ENCODE measurements around the gene LIN28A.
A peak's percentile ranks its signal among the peaks of the same experiment; 100 is the strongest.
"Not testable (repeated sequence)": the region's sequence is repeated elsewhere in the genome, so short reads cannot be mapped to it uniquely, and the experiment has no call there.

Gene LIN28A

GRCh38 chr1:26373281-26373680 lies 37.3 kb upstream of the LIN28A start:
- Histone ChIP-seq H2AFZ (ENCODE audit: low read depth, low read length) (no peak overlapping the region), H3K27me3 (ENCODE audit: control insufficient read depth in 1 of 2, insufficient read depth in 1 of 2, low read length in 2 of 2) (peaks cover 12 to 25% of the 10 kb centered on the region in 2 experiments), H4K91ac (ENCODE audit: low read length) (no peak overlapping the region), H2BK15ac (ENCODE audit: low read depth, poor library complexity, severe bottlenecking) (no peak overlapping the region), H4K8ac (ENCODE audit: low read length) (no peak overlapping the region), H2AK5ac (ENCODE audit: low read length, severe bottlenecking) (no peak overlapping the region), H2BK120ac (ENCODE audit: low read depth, low read length) (no peak overlapping the region), H3K23ac (ENCODE audit: low read length in 2 of 2) (no peak overlapping the region), H3K79me1 (replicated peaks; ENCODE audit: low read length, poor library complexity, severe bottlenecking) (no peaks in the 10 kb centered on the region), H3K9me3 (ENCODE audit: control insufficient read depth, low read length) (no peaks in the 10 kb centered on the region), H3K4me2 (ENCODE audit: low read length, poor library complexity, severe bottlenecking) (no peak overlapping the region), H3K36me3 (ENCODE audit: control insufficient read depth in 1 of 2, insufficient read depth in 2 of 2, low read depth in 1 of 2, low read length in 2 of 2) (no peaks in the 10 kb centered on the region), H3K4ac (ENCODE audit: low read depth in 1 of 2, low read length in 2 of 2) (no peak overlapping the region), H2BK12ac (ENCODE audit: low read length in 2 of 2) (no peak overlapping the region), H3K4me1 (ENCODE audit: control insufficient read depth, insufficient read depth, low read depth, low read length) (peaks cover 4% of the 10 kb centered on the region), H3K9ac (ENCODE audit: low read length) (no peak overlapping the region), H3K18ac (ENCODE audit: low read depth in 1 of 2, low read length in 2 of 2) (no peak overlapping the region), H2BK5ac (ENCODE audit: low read depth, low read length, poor library complexity, severe bottlenecking) (no peak overlapping the region), H3K14ac (ENCODE audit: low read length in 2 of 2) (no peak overlapping the region), H3K27ac (ENCODE audit: low read length, poor library complexity, severe bottlenecking) (no peak overlapping the region), H3K4me3 (ENCODE audit: insufficient read depth in 1 of 2, low read depth in 1 of 2, low read length in 2 of 2) (no peak overlapping the region)
- 100% methylated on average over 1 of the region's 4 CpGs for WGBS
- DNase-seq, result no peak

- 69% methylated on average over 2 of the region's 2 CpGs for WGBS
- H3K4me1 ChIP-seq (ENCODE audit: control insufficient read depth, insufficient read depth, low read depth, low read length), result peaks cover 6% of the 10 kb centered on the region
- H4K8ac ChIP-seq (ENCODE audit: low read length), result no peak overlapping the region
- H3K9me3 ChIP-seq (ENCODE audit: control insufficient read depth, low read length), result no peaks in the 10 kb centered on the region
- H3K4ac ChIP-seq (ENCODE audit: low read depth in 1 of 2, low read length in 2 of 2), result no peak overlapping the region
- no peaks in the 10 kb centered on the region for H3K36me3 ChIP-seq (ENCODE audit: control insufficient read depth in 1 of 2, insufficient read depth in 2 of 2, low read depth in 1 of 2, low read length in 2 of 2)
- no peak overlapping the region for H2BK15ac ChIP-seq (ENCODE audit: low read depth, poor library complexity, severe bottlenecking)
- H2AK5ac ChIP-seq (ENCODE audit: low read length, severe bottlenecking), result no peak overlapping the region
- no peak overlapping the region for H2AFZ ChIP-seq (ENCODE audit: low read depth, low read length)
- H3K18ac ChIP-seq (ENCODE audit: low read depth in 1 of 2, low read length in 2 of 2), result peak overlapping the region in 1 of 2 experiments; percentile 55
- H3K27ac ChIP-seq (ENCODE audit: low read length, poor library complexity, severe bottlenecking), result no peak overlapping the region
- DNase-seq, result no peak
- H3K23ac ChIP-seq (ENCODE audit: low read length in 2 of 2), result no peak overlapping the region
- no peak overlapping the region for H2BK120ac ChIP-seq (ENCODE audit: low read depth, low read length)
- peaks cover 7 to 20% of the 10 kb centered on the region in 2 experiments for H3K27me3 ChIP-seq (ENCODE audit: control insufficient read depth in 1 of 2, insufficient read depth in 1 of 2, low read length in 2 of 2)
- no peak overlapping the region for H3K9ac ChIP-seq (ENCODE audit: low read length)
- H3K14ac ChIP-seq (ENCODE audit: low read length in 2 of 2), result no peak overlapping the region
- H3K79me1 ChIP-seq (replicated peaks; ENCODE audit: low read length, poor library complexity, severe bottlenecking), result no peaks in the 10 kb centered on the region
- H2BK12ac ChIP-seq (ENCODE audit: low read length in 2 of 2), result no peak overlapping the region
- H4K91ac ChIP-seq (ENCODE audit: low read length), result no peak overlapping the region
- H3K4me3 ChIP-seq (ENCODE audit: insufficient read depth in 1 of 2, low read depth in 1 of 2, low read length in 2 of 2), result no peak overlapping the region
- H2BK5ac ChIP-seq (ENCODE audit: low read depth, low read length, poor library complexity, severe bottlenecking), result no peak overlapping the region
- no peak overlapping the region for H3K4me2 ChIP-seq (ENCODE audit: low read length, poor library complexity, severe bottlenecking)
Measured at GRCh38 chr1:26373789-26374188, 36.8 kb upstream of the LIN28A start.

- not testable (repeated sequence) for DNase-seq; H3K9me3 ChIP-seq (ENCODE audit: control insufficient read depth, low read length); H4K91ac ChIP-seq (ENCODE audit: low read length); H2BK5ac ChIP-seq (ENCODE audit: low read depth, low read length, poor library complexity, severe bottlenecking); H3K9ac ChIP-seq (ENCODE audit: low read length); H3K4ac ChIP-seq (ENCODE audit: low read depth in 1 of 2, low read length in 2 of 2); H3K36me3 ChIP-seq (ENCODE audit: control insufficient read depth in 1 of 2, insufficient read depth in 2 of 2, low read depth in 1 of 2, low read length in 2 of 2); H2AK5ac ChIP-seq (ENCODE audit: low read length, severe bottlenecking); H3K27ac ChIP-seq (ENCODE audit: low read length, poor library complexity, severe bottlenecking); H2BK15ac ChIP-seq (ENCODE audit: low read depth, poor library complexity, severe bottlenecking); H3K79me1 ChIP-seq (replicated peaks; ENCODE audit: low read length, poor library complexity, severe bottlenecking); H4K8ac ChIP-seq (ENCODE audit: low read length); H2BK12ac ChIP-seq (ENCODE audit: low read length in 2 of 2); H3K23ac ChIP-seq (ENCODE audit: low read length in 2 of 2); H3K4me3 ChIP-seq (ENCODE audit: insufficient read depth in 1 of 2, low read depth in 1 of 2, low read length in 2 of 2); H3K18ac ChIP-seq (ENCODE audit: low read depth in 1 of 2, low read length in 2 of 2); H2AFZ ChIP-seq (ENCODE audit: low read depth, low read length); H3K4me1 ChIP-seq (ENCODE audit: control insufficient read depth, insufficient read depth, low read depth, low read length); H2BK120ac ChIP-seq (ENCODE audit: low read depth, low read length); H3K14ac ChIP-seq (ENCODE audit: low read length in 2 of 2); H3K4me2 ChIP-seq (ENCODE audit: low read length, poor library complexity, severe bottlenecking)
- 57% methylated on average over 2 of the region's 2 CpGs for WGBS
- H3K27me3 ChIP-seq (ENCODE audit: control insufficient read depth in 1 of 2, insufficient read depth in 1 of 2, low read length in 2 of 2), result peaks cover 7 to 20% of the 10 kb centered on the region in 2 experiments
Measured at GRCh38 chr1:26374361-26374760, 36.3 kb upstream of the LIN28A start.

- no peak overlapping the region for H3K27ac ChIP-seq (ENCODE audit: low read length, poor library complexity, severe bottlenecking)
- peaks cover 4 to 19% of the 10 kb centered on the region in 2 experiments for H3K27me3 ChIP-seq (ENCODE audit: control insufficient read depth in 1 of 2, insufficient read depth in 1 of 2, low read length in 2 of 2)
- H3K4me3 ChIP-seq (ENCODE audit: insufficient read depth in 1 of 2, low read depth in 1 of 2, low read length in 2 of 2), result no peak overlapping the region
- H4K8ac ChIP-seq (ENCODE audit: low read length), result peak overlapping the region; percentile 59
- H2AFZ ChIP-seq (ENCODE audit: low read depth, low read length), result no peak overlapping the region
- H2BK15ac ChIP-seq (ENCODE audit: low read depth, poor library complexity, severe bottlenecking), result no peak overlapping the region
- H3K4ac ChIP-seq (ENCODE audit: low read depth in 1 of 2, low read length in 2 of 2), result no peak overlapping the region
- 44% methylated on average over 6 of the region's 6 CpGs for WGBS
- DNase-seq, result no peak
- H3K4me2 ChIP-seq (ENCODE audit: low read length, poor library complexity, severe bottlenecking), result no peak overlapping the region
- no peak overlapping the region for H2AK5ac ChIP-seq (ENCODE audit: low read length, severe bottlenecking)
- no peak overlapping the region for H2BK120ac ChIP-seq (ENCODE audit: low read depth, low read length)
- no peak overlapping the region for H2BK5ac ChIP-seq (ENCODE audit: low read depth, low read length, poor library complexity, severe bottlenecking)
- H3K18ac ChIP-seq (ENCODE audit: low read depth in 1 of 2, low read length in 2 of 2), result no peak overlapping the region
- no peaks in the 10 kb centered on the region for H3K36me3 ChIP-seq (ENCODE audit: control insufficient read depth in 1 of 2, insufficient read depth in 2 of 2, low read depth in 1 of 2, low read length in 2 of 2)
- H3K9ac ChIP-seq (ENCODE audit: low read length), result no peak overlapping the region
- H3K9me3 ChIP-seq (ENCODE audit: control insufficient read depth, low read length), result no peaks in the 10 kb centered on the region
- H4K91ac ChIP-seq (ENCODE audit: low read length), result no peak overlapping the region
- H3K23ac ChIP-seq (ENCODE audit: low read length in 2 of 2), result no peak overlapping the region
- peaks cover 6% of the 10 kb centered on the region for H3K4me1 ChIP-seq (ENCODE audit: control insufficient read depth, insufficient read depth, low read depth, low read length)
- no peaks in the 10 kb centered on the region for H3K79me1 ChIP-seq (replicated peaks; ENCODE audit: low read length, poor library complexity, severe bottlenecking)
- no peak overlapping the region for H3K14ac ChIP-seq (ENCODE audit: low read length in 2 of 2)
- peak overlapping the region in 1 of 2 experiments; percentile 37 for H2BK12ac ChIP-seq (ENCODE audit: low read length in 2 of 2)
Measured at GRCh38 chr1:26375081-26375480, 35.5 kb upstream of the LIN28A start.
